Measurements from ENCODE around the gene KCNT2. TPM values are rescaled to one million over a fixed set of nuclear protein-coding genes. Genes with fewer than 3 reads are reported as not detected.

The KCNT2 gene
- polyA plus RNA-seq, 1 of the 3 experiments (the other 2 are of a cell fraction), result 0.56 TPM

DNA sequence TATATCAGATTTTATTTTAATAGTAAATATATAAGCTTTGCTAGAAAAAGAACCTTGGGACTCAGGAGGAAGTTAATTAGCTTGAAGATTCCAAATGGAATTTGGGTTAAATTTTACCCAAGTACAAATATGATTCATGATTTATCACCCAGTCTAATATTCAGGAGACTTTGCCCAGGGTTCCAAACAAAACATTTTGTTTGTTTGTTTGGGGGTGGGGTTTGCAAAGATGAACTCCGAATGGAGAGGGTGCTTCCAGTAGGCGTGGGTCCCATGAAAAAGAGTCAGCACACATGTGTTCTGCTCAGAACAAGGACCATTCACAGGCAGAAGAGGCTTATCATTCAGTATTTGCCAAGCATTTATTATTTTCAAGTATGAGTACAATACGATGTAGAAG lies 23.5 kb downstream of the KCNT2 start (continued):
- no peak for TF ChIP-seq POLR2AphosphoS5 (IDR thresholded peaks at IDR 0.05; ENCODE audit: low read depth, low read length)
- no peak for TF ChIP-seq TEAD4 (IDR thresholded peaks at IDR 0.05; ENCODE audit: borderline replicate concordance, insufficient read depth)
- TF ChIP-seq PBX3 (IDR thresholded peaks at IDR 0.05), result no peak
- TF ChIP-seq FOSL2 (IDR thresholded peaks at IDR 0.05; ENCODE audit: borderline replicate concordance, low read depth), result no peak
- TF ChIP-seq IRF3 (IDR thresholded peaks at IDR 0.05; ENCODE audit: low read depth, low read length), result no peak
- no peak for TF ChIP-seq SMC3 (IDR thresholded peaks at IDR 0.05; ENCODE audit: low read depth, low read length)
- no peak for TF ChIP-seq RAD21 (IDR thresholded peaks at IDR 0.05; ENCODE audit: low read length)
- TF ChIP-seq RXRA (IDR thresholded peaks at IDR 0.05; ENCODE audit: borderline replicate concordance, low read depth), result no peak
- TF ChIP-seq MXI1 (IDR thresholded peaks at IDR 0.05; ENCODE audit: low read depth, low read length), result no peak

GRCh38 chr1:196577386-196577785 lies 30.9 kb downstream of the KCNT2 start:
- DNase-seq, result no peak
- POLR2A ChIA-PET, result no interaction called here

More at GRCh38 chr1:196577386-196577785, 30.9 kb downstream of the KCNT2 start:
- no peaks in the 10 kb centered on the region for H4K20me1 ChIP-seq (ENCODE audit: insufficient read depth)
- no peaks in the 10 kb centered on the region for H3K27me3 ChIP-seq (ENCODE audit: insufficient read depth)
- H3K9me2 ChIP-seq, result no peaks in the 10 kb centered on the region; the same call in 1 of the 2 replicates
- H3K4me1 ChIP-seq (ENCODE audit: control insufficient read depth in 1 of 2, insufficient read depth in 2 of 2, low read depth in 1 of 2, low read length in 1 of 2), result no peaks in the 10 kb centered on the region; a peak in 1 of 4 replicates
- H3K4me3 ChIP-seq (ENCODE audit: low read depth in 2 of 2, low read length in 1 of 2), result no peak overlapping the region
- H3K79me2 ChIP-seq (ENCODE audit: insufficient read depth), result no peaks in the 10 kb centered on the region
- WGBS (ENCODE audit: low lambda C conversion rate), result 89% methylated on average over 2 of the region's 2 CpGs
- H3K4me2 ChIP-seq, result no peak overlapping the region
- CTCF ChIA-PET, result no interaction called here
- H3K9ac ChIP-seq, result no peak overlapping the region
- no peak overlapping the region for H3K27ac ChIP-seq (ENCODE audit: low read depth in 2 of 2, low read length in 1 of 2)
- no peaks in the 10 kb centered on the region for H3F3A ChIP-seq (replicated peaks; ENCODE audit: insufficient read depth)
- no peak for TF ChIP-seq FOSL2 (IDR thresholded peaks at IDR 0.05; ENCODE audit: borderline replicate concordance, low read depth)
- no peak for TF ChIP-seq RCOR1 (IDR thresholded peaks at IDR 0.05; ENCODE audit: low read length)
- TF ChIP-seq ZBTB33 (IDR thresholded peaks at IDR 0.05; ENCODE audit: borderline replicate concordance, low read depth), result no peak
- TF ChIP-seq, protein P1, sequence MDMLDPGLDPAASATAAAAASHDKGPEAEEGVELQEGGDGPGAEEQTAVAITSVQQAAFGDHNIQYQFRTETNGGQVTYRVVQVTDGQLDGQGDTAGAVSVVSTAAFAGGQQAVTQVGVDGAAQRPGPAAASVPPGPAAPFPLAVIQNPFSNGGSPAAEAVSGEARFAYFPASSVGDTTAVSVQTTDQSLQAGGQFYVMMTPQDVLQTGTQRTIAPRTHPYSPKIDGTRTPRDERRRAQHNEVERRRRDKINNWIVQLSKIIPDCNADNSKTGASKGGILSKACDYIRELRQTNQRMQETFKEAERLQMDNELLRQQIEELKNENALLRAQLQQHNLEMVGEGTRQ (IDR thresholded peaks at IDR 0.05; ENCODE audit: borderline replicate concordance, low read depth, low read length), result no peak
- TF ChIP-seq MEF2A (IDR thresholded peaks at IDR 0.05; ENCODE audit: borderline replicate concordance, low read depth), result no peak
- TF ChIP-seq TEAD4 (IDR thresholded peaks at IDR 0.05; ENCODE audit: borderline replicate concordance, insufficient read depth), result no peak
- no peak for TF ChIP-seq PBX3 (IDR thresholded peaks at IDR 0.05)
- no peak for TF ChIP-seq TAF1 (IDR thresholded peaks at IDR 0.05; ENCODE audit: borderline replicate concordance, low read depth, low read length)
- TF ChIP-seq IRF3 (IDR thresholded peaks at IDR 0.05; ENCODE audit: low read depth, low read length), result no peak
- TF ChIP-seq NFIC (IDR thresholded peaks at IDR 0.05; ENCODE audit: borderline replicate concordance), result no peak
- no peak for TF ChIP-seq MAX (IDR thresholded peaks at IDR 0.05; ENCODE audit: low read depth)
- no peak for TF ChIP-seq GATA2 (CRISPR knock-in tag; IDR thresholded peaks at IDR 0.05)
- TF ChIP-seq EZH2phosphoT487 (IDR thresholded peaks at IDR 0.05; ENCODE audit: borderline replicate concordance, low read depth), result no peak
- no peaks in the 10 kb centered on the region for H3K36me3 ChIP-seq (replicated peaks in 1 of 2; ENCODE audit: control insufficient read depth in 1 of 2, insufficient read depth in 2 of 2, low read length in 1 of 2)
- H2AFZ ChIP-seq (ENCODE audit: low read depth), result no peak overlapping the region
- H3K9me3 ChIP-seq, result no peaks in the 10 kb centered on the region
